ENCODE measurements around the gene LAMA2. TPM values are rescaled to one million over a fixed set of nuclear protein-coding genes. Genes with fewer than 3 reads are reported as not detected.

Gene LAMA2
- total RNA-seq = 344 TPM
- long read RNA-seq, partial matches to known transcripts = 60 of 152 reads
- long read RNA-seq, other reads (novel, unspliced or antisense) = 92 of 152 reads

DNA sequence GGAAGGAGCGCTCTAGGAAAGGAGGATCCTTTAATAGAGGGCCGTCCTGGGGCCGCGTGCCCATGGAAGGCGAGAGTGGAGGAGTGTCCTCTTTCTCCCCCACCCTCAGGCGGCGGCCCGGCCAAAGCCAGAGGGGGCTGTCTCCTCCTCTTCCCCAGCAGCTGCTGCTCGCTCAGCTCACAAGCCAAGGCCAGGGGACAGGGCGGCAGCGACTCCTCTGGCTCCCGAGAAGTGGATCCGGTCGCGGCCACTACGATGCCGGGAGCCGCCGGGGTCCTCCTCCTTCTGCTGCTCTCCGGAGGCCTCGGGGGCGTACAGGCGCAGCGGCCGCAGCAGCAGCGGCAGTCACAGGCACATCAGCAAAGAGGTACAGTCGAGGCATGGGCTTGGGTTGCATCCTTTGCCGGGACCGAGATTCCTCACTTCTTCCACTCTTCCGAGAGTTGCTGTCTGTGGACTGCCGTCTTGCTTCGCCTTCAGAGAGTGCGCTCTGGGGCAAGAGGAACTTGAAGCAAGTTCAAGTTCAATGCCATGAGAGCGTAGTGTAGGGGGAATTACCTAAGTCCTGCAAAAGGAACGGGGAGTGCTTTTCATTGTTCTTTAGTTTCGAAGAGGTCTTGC lies at the start of gene LAMA2:
TSS of gene LAMA2 (plus strand) at position 148 of the 621 bp plus-strand sequence. CDS start at position 256, 108 bp downstream.
- DNase-seq (ENCODE audit: low spot score) = peak; percentile 94
- intact Hi-C loops (cut with DNase I) = loop anchor here (5.0 to 10.0 kb wide), 2 partner anchors 56 to 252 kb away; no protein-coding TSS in a partner anchor

DNA sequence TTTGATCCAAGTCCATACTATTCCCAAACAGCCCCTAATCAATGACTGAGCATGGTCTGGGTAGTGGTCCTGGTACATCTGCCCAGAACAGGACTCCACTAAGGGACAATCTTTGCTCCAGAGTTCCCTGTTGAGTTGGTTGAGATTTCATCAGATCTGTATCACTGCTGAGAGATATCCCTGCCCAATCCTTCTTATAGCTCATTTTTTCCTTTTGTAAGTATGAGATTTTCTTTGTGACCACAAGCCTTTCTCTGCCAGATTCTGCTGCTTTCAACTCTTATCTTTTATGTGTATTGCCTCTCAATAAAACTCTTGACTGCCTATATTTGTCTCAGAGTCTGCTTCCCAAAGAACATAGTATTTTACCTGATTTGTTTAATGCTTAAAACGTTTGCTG lies 46.2 kb upstream of the LAMA2 start:
- DNase-seq (ENCODE audit: low spot score) = no peak
- intact Hi-C loops (cut with DNase I) = no loop called here

GRCh38 chr6:128841518-128841917 lies 41.4 kb upstream of the LAMA2 start:
- intact Hi-C loops (cut with DNase I) = no loop called here
- no peak for DNase-seq (ENCODE audit: low spot score)

GRCh38 chr6:128844598-128844997 lies 38.3 kb upstream of the LAMA2 start:
- intact Hi-C loops (cut with DNase I) = no loop called here
- DNase-seq (ENCODE audit: low spot score) = no peak

DNA sequence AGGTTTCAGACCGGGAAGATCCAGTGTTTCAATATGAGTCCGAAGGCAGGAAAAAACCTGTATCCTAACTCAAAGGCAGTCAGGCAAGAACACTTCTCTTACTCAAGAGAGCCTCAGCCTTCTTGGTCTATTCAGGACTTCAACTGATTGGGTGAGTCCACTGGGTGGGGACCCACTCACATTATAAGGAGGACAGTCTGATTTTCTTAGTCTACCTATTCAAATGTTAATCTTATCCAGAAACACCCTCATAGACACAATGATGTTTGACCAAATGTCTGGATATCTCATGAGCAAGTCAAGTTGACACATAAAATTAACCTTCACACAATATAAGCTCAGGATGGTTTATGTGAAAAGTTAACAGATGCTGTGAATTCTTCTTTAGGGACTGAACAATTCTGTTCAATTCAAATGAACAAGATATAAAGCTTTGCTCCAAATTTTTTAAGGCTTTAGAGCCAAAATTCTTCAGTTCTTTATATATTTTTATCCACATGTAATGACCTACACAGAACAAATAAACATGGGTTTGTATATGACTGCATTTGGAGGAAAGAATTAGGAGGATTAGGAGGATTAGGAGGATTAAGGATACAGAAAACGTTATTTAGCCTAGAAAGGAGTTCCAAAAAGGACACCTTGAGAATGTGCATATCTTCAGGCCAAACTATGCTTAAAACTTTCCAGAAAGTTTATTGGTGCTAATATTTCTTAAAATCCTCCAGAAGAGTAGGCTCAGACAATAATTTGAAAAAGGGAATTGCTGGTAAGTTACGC lies 35.3 kb upstream of the LAMA2 start:
- intact Hi-C loops (cut with DNase I) = no loop called here
- DNase-seq (ENCODE audit: low spot score) = no peak

- no peak for DNase-seq (ENCODE audit: low spot score)
- intact Hi-C loops (cut with DNase I) = no loop called here
Observed at GRCh38 chr6:128848212-128848935, 34.6 kb upstream of the LAMA2 start.

GRCh38 chr6:128855581-128856085 lies 27.3 kb upstream of the LAMA2 start:
- DNase-seq (ENCODE audit: low spot score) = no peak
- intact Hi-C loops (cut with DNase I) = no loop called here

GRCh38 chr6:128857806-128858205 lies 25.1 kb upstream of the LAMA2 start:
- intact Hi-C loops (cut with DNase I) = no loop called here
- no peak for DNase-seq (ENCODE audit: low spot score)

DNA sequence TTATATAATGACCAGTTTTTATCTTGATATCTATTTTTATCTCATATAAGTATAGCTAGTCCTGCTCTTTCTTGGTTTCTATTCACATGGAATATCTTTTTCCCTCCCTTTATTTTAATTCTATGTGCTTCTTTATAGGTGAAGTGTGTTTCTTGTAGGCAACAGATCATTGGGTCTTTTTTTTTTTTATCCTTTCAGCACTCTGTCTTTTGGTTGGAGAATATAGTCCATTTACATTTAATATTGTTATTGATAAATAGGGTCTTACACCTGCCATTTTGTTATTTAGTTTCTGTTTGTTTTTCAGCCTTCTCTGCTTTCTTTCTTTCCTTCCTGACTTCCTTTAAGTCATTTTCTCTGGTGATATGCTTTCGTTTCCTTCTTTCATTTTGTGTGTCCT lies 22.2 kb upstream of the LAMA2 start:
- intact Hi-C loops (cut with DNase I) = no loop called here
- no peak for DNase-seq (ENCODE audit: low spot score)

DNA sequence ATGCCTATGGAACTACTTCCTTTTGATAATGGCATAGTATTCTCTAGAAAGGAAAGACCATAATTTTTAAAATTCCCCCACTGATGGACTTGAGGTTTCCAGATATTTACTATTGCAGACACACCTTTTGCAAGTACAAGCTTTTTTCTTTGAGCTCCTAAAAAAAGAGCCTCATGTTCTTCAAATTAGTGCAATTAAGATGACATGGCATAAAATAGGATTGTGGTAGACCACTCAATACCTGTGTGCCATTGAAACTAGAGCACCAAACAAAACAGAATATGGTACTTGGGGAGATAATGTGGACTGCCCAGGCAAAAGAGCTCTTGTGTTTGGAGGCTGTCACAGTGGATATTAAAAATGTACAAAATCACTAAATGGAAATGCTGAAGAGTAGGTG lies 19.0 kb upstream of the LAMA2 start:
- intact Hi-C loops (cut with DNase I) = no loop called here
- DNase-seq (ENCODE audit: low spot score) = no peak

DNA sequence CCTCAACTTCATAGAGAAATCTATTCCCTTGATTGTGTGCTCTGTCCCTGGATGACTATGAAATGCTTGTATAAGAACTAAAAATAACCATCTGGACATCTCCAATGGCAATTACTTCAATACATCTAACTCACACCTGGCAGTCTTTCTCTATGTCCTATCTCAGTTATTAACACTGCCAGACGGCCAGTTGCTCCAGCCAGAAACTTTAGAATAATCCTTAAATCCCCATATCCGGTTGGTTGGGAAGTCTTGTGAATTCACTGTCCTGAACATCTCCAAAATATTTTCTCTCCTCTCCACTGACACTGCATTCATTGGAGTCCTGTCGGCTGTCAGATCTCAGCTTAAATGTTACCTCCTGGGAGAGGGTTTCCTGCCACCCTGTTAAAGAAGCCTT lies 12.2 kb upstream of the LAMA2 start:
- DNase-seq (ENCODE audit: low spot score) = no peak
- intact Hi-C loops (cut with DNase I) = no loop called here

- intact Hi-C loops (cut with DNase I) = no loop called here
- DNase-seq (ENCODE audit: low spot score) = no peak
Observed at GRCh38 chr6:128874863-128875262, 8.1 kb upstream of the LAMA2 start.

DNA sequence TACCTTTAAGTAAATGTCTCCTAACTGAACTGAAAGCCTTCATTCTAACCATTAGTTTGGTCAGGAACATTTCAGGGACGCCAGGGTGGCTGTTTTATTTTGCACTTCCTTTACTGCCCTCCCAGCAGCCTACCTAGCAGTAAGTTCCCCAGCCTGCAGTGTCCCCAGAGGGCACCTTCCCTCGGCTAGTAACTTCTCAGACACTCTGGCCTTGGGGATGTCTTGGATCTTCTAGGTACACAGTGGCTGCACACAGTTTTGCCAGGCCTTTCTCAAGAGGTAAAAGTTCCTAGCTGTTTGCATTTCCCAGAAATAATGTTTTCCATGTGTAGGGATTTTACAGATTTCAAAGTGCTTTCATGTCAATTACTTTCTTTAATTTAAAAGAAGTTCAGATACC lies 378 bp upstream of the LAMA2 start:
- intact Hi-C loops (cut with DNase I) = loop anchor here (5.0 to 10.0 kb wide), 2 partner anchors 55 to 252 kb away; no protein-coding TSS in a partner anchor
- DNase-seq (ENCODE audit: low spot score) = no peak

GRCh38 chr6:128883906-128884305 lies 968 bp downstream of the LAMA2 start:
- intact Hi-C loops (cut with DNase I) = loop anchor here (5.0 to 10.0 kb wide), 2 partner anchors 57 to 251 kb away; no protein-coding TSS in a partner anchor
- DNase-seq (ENCODE audit: low spot score) = no peak

- DNase-seq (ENCODE audit: low spot score) = no peak
- intact Hi-C loops (cut with DNase I) = loop anchor here (5.0 to 10.0 kb wide), 2 partner anchors 78 to 249 kb away; no protein-coding TSS in a partner anchor
Observed at GRCh38 chr6:128885381-128885780, 2.4 kb downstream of the LAMA2 start.

- intact Hi-C loops (cut with DNase I) = loop anchor here (5.0 to 10.0 kb wide), 2 partner anchors 79 to 248 kb away; no protein-coding TSS in a partner anchor
- no peak for DNase-seq (ENCODE audit: low spot score)
Observed at GRCh38 chr6:128886706-128887105, 3.8 kb downstream of the LAMA2 start.

DNA sequence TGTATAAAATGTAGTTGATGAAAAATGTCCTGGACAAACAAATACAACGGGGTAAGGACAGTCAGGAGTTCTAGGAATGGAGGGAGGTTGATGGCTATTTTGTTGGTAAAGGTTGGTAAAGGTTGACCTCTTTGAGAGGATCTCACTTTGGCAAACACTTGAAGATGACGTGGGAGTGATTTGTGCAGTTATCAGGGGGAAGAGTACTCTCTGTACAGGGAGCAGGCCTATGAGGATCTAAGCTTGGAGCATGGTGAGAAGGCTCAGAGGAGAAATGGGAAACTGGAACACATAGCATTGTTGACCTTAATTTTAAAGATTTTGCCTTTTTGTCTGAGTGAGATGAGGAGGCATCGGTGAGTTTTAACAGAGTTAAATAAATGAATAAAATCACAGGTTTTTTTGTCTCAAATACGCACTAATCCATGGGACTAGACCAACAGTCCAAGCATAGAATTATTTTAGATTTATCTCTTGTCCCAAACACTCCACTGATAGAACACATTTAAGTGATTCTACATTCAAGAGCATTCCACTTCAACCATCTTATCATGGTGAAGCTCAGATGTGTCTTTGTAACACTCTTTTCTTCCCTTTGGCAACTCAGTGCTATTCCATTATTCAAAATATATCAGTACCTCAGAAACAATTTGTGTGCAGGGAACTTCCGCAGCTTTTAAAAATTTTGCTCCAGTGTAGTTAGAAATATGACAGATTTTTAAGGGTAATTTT lies 5.7 kb downstream of the LAMA2 start:
- DNase-seq (ENCODE audit: low spot score) = no peak
- intact Hi-C loops (cut with DNase I) = loop anchor here (5.0 to 10.0 kb wide), 2 partner anchors 81 to 246 kb away; no protein-coding TSS in a partner anchor

- intact Hi-C loops (cut with DNase I) = loop anchor here (5.0 to 10.0 kb wide), 2 partner anchors 83 to 245 kb away; no protein-coding TSS in a partner anchor
Observed at GRCh38 chr6:128889870-128890269, 6.9 kb downstream of the LAMA2 start.

GRCh38 chr6:128892079-128892478 lies 9.1 kb downstream of the LAMA2 start:
- intact Hi-C loops (cut with DNase I) = no loop called here
- no peak for DNase-seq (ENCODE audit: low spot score)

More at GRCh38 chr6:128889870-128890269, 6.9 kb downstream of the LAMA2 start:
- no peak for DNase-seq (ENCODE audit: low spot score)

Measured in cardiac septum (tissue), 1 donor.